SK-N-SH treated with all-trans-retinoic acid at 6 μM for 48 hours (cell line): Measurements from ENCODE around the gene KRT4.

Experiments
- ATAC-seq: fragments of 200-7000 bp; cut with Tn5 transposase; 3 replicates; pipeline ENCODE4 v1.9.1; 2020; ENCODE audit warnings: mild to moderate bottlenecking, moderate library complexity
- ARNTL ChIP-seq: fragments of 450-650 bp; formaldehyde crosslinking; IDR thresholded peaks from 2 replicates; pipeline ENCODE4 v1.5.0; 2020; ENCODE audit warnings: low read depth, mild to moderate bottlenecking, moderate library complexity, borderline replicate concordance
- BACH2 ChIP-seq: fragments of 250-450 bp; sonication (Bioruptor Pico); IDR thresholded peaks from 2 replicates; pipeline ENCODE4 v1.9.0; 2021; ENCODE audit warnings: mild to moderate bottlenecking, borderline replicate concordance
- CREB5 ChIP-seq: fragments of 250-450 bp; sonication (Bioruptor Pico); IDR thresholded peaks from 2 replicates; pipeline ENCODE4 v1.5.1; 2020; ENCODE audit warnings: low read depth, mild to moderate bottlenecking, moderate library complexity
- CSDC2 ChIP-seq: fragments of 250-450 bp; sonication (Bioruptor Pico); IDR thresholded peaks from 2 replicates; pipeline ENCODE4 v1.5.0; 2020; ENCODE audit warnings: mild to moderate bottlenecking, moderate library complexity
- ESRRG ChIP-seq: fragments of 250-450 bp; sonication (Bioruptor Pico); IDR thresholded peaks from 2 replicates; pipeline ENCODE4 v1.6.1; 2021; ENCODE audit warnings: mild to moderate bottlenecking
- GLIS3 ChIP-seq: fragments of 250-450 bp; sonication (Bioruptor Pico); IDR thresholded peaks from 2 replicates; pipeline ENCODE4 v1.5.0; 2020; ENCODE audit warnings: mild to moderate bottlenecking, moderate library complexity
- OSR1 ChIP-seq: fragments of 250-450 bp; sonication (Bioruptor Pico); IDR thresholded peaks from 2 replicates; pipeline ENCODE4 v1.8.0; 2022; ENCODE audit warnings: moderate library complexity, mild to moderate bottlenecking, inconsistent platforms
- POU6F1 ChIP-seq: fragments of 250-450 bp; sonication (Bioruptor Pico); IDR thresholded peaks from 2 replicates; pipeline ENCODE4 v1.8.0; 2021; ENCODE audit warnings: low read depth, mild to moderate bottlenecking, moderate library complexity, borderline replicate concordance
- PPARA ChIP-seq: fragments of 250-450 bp; sonication (Bioruptor Pico); IDR thresholded peaks from 2 replicates; pipeline ENCODE4 v1.5.0; 2020; ENCODE audit warnings: mild to moderate bottlenecking, borderline replicate concordance
- RARB ChIP-seq: fragments of 250-450 bp; sonication (Bioruptor Pico); IDR thresholded peaks from 2 replicates; pipeline ENCODE4 v1.8.0; 2021; ENCODE audit warnings: mild to moderate bottlenecking, moderate library complexity
- SNAI2 ChIP-seq: fragments of 250-450 bp; sonication (Bioruptor Pico); IDR thresholded peaks from 2 replicates; pipeline ENCODE4 v1.5.0; 2020; ENCODE audit warnings: mild to moderate bottlenecking, moderate library complexity
- TOX ChIP-seq: fragments of 250-450 bp; sonication (Bioruptor Pico); IDR thresholded peaks from 2 replicates; pipeline ENCODE4 v1.8.0; 2021; ENCODE audit warnings: mild to moderate bottlenecking, moderate library complexity, borderline replicate concordance
- TSHZ2 ChIP-seq: fragments of 250-450 bp; sonication (Bioruptor Pico); IDR thresholded peaks from 2 replicates; pipeline ENCODE4 v1.5.0; 2020; ENCODE audit warnings: mild to moderate bottlenecking, moderate library complexity
- ZFP3 ChIP-seq: fragments of 250-450 bp; sonication (Bioruptor Pico); IDR thresholded peaks from 2 replicates; pipeline ENCODE4 v1.5.0; 2020; ENCODE audit warnings: mild to moderate bottlenecking, moderate library complexity
- ZFP30 ChIP-seq: fragments of 450-650 bp; formaldehyde crosslinking; IDR thresholded peaks from 2 replicates; pipeline ENCODE4 v1.5.0; 2022; ENCODE audit warnings: mild to moderate bottlenecking, moderate library complexity
- ZNF565 ChIP-seq: fragments of 450-650 bp; formaldehyde crosslinking; conservative IDR thresholded peaks from 2 replicates; pipeline ENCODE4 v1.5.0; 2020; ENCODE audit warnings: low read depth, mild to moderate bottlenecking, moderate library complexity
- ZNF70 ChIP-seq: fragments of 450-650 bp; formaldehyde crosslinking; IDR thresholded peaks from 2 replicates; pipeline ENCODE4 v1.5.0; 2020; ENCODE audit warnings: mild to moderate bottlenecking, moderate library complexity
- ZNF8 ChIP-seq: fragments of 450-650 bp; formaldehyde crosslinking; IDR thresholded peaks from 2 replicates; pipeline ENCODE4 v1.5.0; 2020; ENCODE audit warnings: mild to moderate bottlenecking, moderate library complexity
- TF ChIP-seq, protein P1 (sequence below): fragments of 250-450 bp; sonication (Bioruptor Pico); IDR thresholded peaks from 2 replicates; pipeline ENCODE4 v1.5.1; 2021; ENCODE audit warnings: mild to moderate bottlenecking, moderate library complexity

KRT4 gene

DNA sequence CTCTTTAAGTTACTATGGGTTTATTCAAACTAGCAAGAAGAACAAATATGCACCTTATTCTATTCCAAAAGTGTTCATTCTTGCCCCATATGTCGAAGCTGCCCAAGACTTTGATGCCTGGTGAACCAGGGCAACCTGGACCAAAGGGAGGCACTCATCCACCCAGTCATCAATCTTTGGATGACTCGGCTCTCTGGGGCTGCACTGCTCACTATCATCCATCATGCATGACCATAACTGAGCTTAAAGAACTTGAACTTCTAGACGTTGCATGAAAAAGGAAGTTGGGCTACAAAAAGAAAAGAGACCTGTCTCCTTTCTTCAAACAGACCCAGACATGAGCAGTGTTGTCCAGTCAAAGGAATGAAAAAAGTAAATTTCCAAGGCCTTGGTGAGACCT, 1.2 kb downstream of the KRT4 start:
- no peak for ATAC-seq
- TF ChIP-seq ESRRG (CRISPR knock-in tag) (no peak), ARNTL (CRISPR knock-in tag) (no peak), TOX (CRISPR knock-in tag) (no peak), TSHZ2 (no peak), CREB5 (CRISPR knock-in tag) (no peak), RARB (CRISPR knock-in tag) (no peak), ZFP3 (CRISPR knock-in tag) (no peak), POU6F1 (CRISPR knock-in tag) (no peak), ZNF565 (CRISPR knock-in tag) (no peak), BACH2 (no peak), SNAI2 (CRISPR knock-in tag) (no peak), OSR1 (CRISPR knock-in tag) (no peak), ZNF70 (no peak), CSDC2 (CRISPR knock-in tag) (no peak), ZFP30 (CRISPR knock-in tag) (no peak), PPARA (no peak)
- TF ChIP-seq, protein P1, sequence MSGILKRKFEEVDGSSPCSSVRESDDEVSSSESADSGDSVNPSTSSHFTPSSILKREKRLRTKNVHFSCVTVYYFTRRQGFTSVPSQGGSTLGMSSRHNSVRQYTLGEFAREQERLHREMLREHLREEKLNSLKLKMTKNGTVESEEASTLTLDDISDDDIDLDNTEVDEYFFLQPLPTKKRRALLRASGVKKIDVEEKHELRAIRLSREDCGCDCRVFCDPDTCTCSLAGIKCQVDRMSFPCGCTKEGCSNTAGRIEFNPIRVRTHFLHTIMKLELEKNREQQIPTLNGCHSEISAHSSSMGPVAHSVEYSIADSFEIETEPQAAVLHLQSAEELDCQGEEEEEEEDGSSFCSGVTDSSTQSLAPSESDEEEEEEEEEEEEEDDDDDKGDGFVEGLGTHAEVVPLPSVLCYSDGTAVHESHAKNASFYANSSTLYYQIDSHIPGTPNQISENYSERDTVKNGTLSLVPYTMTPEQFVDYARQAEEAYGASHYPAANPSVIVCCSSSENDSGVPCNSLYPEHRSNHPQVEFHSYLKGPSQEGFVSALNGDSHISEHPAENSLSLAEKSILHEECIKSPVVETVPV (CRISPR knock-in tag) = no peak
- TF ChIP-seq, all 23 proteins: peak for 0

GRCh38 chr12:52812073-52812400, 1.9 kb downstream of the KRT4 start:
- TF ChIP-seq ZNF565 (CRISPR knock-in tag) (no peak), ZFP3 (CRISPR knock-in tag) (no peak), ARNTL (CRISPR knock-in tag) (no peak), PPARA (no peak), CSDC2 (CRISPR knock-in tag) (no peak), RARB (CRISPR knock-in tag) (no peak), POU6F1 (CRISPR knock-in tag) (no peak), ZFP30 (CRISPR knock-in tag) (no peak), GLIS3 (CRISPR knock-in tag) (no peak), ZNF8 (CRISPR knock-in tag) (no peak), CREB5 (CRISPR knock-in tag) (no peak), OSR1 (CRISPR knock-in tag) (no peak), ZNF70 (no peak)
- TF ChIP-seq, protein P1 (CRISPR knock-in tag) = no peak
- no peak for ATAC-seq
